IMR-90 (cell line): ENCODE results near the gene SUPT3H. TPM values are rescaled to one million over a fixed set of nuclear protein-coding genes. Genes with fewer than 3 reads are reported as not detected.

ENCODE experiments used
- ATAC-seq: fragments of 200-7000 bp; cut with Tn5 transposase; 2 replicates; pipeline ENCODE4 v1.9.1; 2020; ENCODE audit warnings: low read depth, mild to moderate bottlenecking, moderate library complexity
- BruUV-seq: library from RNA; stranded (reverse); fragments of 400-500 nt; replicated peaks from 2 replicates; lab custom pipeline; 2021; lab: Mats Ljungman, UMichigan
- CTCF ChIA-PET: fragments of 300-600 bp; formaldehyde crosslinking; extraction: SDS; loops from one replicate; lab custom pipeline; 2021; ENCODE audit warnings: antibody characterized with exemption; lab: Yijun Ruan, JAX
- POLR2A ChIA-PET: fragments of 300-600 bp; sonication (Branson Sonifier 250); formaldehyde crosslinking; loops from one replicate; lab custom pipeline; 2022; ENCODE audit warnings: antibody characterized with exemption; ENCODE audit not compliant: unreplicated experiment; lab: Charles Lee
- DNase-seq: peaks from one replicate; pipeline ENCODE4 v3.0.0; 2013
- H2AFZ ChIP-seq: replicated peaks from 2 replicates; pipeline ENCODE3; 2013; ENCODE audit warnings: low read length, mild to moderate bottlenecking; ENCODE audit not compliant: poor library complexity
- H2AK5ac ChIP-seq: 2 replicates; pipeline ENCODE4 v1.6.1; 2013; ENCODE audit warnings: low read depth, low read length, inconsistent platforms
- H2AK9ac ChIP-seq: replicated peaks from 2 replicates; pipeline ENCODE3; 2013; ENCODE audit warnings: mild to moderate bottlenecking, low read depth, low read length, moderate library complexity; ENCODE audit not compliant: poor library complexity
- H2BK120ac ChIP-seq: 2 replicates; pipeline ENCODE4 v1.6.1; 2013; ENCODE audit warnings: low read depth, low read length, inconsistent platforms
- H2BK15ac ChIP-seq: 3 replicates; pipeline ENCODE4 v1.6.1; 2013; ENCODE audit warnings: low read depth, low read length, inconsistent platforms
- H2BK20ac ChIP-seq: 2 replicates; pipeline ENCODE4 v1.6.1; 2013; ENCODE audit warnings: low read depth, mild to moderate bottlenecking, inconsistent platforms, low read length, moderate library complexity
- H2BK5ac ChIP-seq: 2 replicates; pipeline ENCODE4 v1.6.1; 2013; ENCODE audit warnings: mild to moderate bottlenecking, low read depth, low read length, inconsistent platforms; ENCODE audit not compliant: poor library complexity, severe bottlenecking
- H3K14ac ChIP-seq: replicated peaks from 2 replicates; pipeline ENCODE4 v1.6.1; 2013; ENCODE audit warnings: low read depth, low read length, inconsistent platforms
- H3K18ac ChIP-seq: 2 replicates; pipeline ENCODE4 v1.6.1; 2013; ENCODE audit warnings: low read depth, low read length, control low read depth
- H3K23ac ChIP-seq: 2 replicates; pipeline ENCODE4 v1.6.1; 2013; ENCODE audit warnings: low read depth, low read length, inconsistent platforms
- H3K27ac ChIP-seq: 2 replicates; pipeline ENCODE4 v1.5.1; 2013; ENCODE audit warnings: mild to moderate bottlenecking, control low read depth, low read length; ENCODE audit not compliant: insufficient read depth
- H3K27me3 ChIP-seq: 2 replicates; pipeline ENCODE4 v1.6.1; 2013; ENCODE audit warnings: low read length; ENCODE audit not compliant: control insufficient read depth, insufficient read depth
- H3K36me3 ChIP-seq: 2 replicates; pipeline ENCODE4 v1.6.1; 2013; ENCODE audit warnings: low read length, mixed read lengths; ENCODE audit not compliant: control insufficient read depth, insufficient read depth
- H3K4ac ChIP-seq: 2 replicates; pipeline ENCODE4 v1.6.1; 2013; ENCODE audit warnings: low read depth, low read length, inconsistent platforms
- H3K4me1 ChIP-seq: 2 replicates; pipeline ENCODE4 v1.6.1; 2013; ENCODE audit warnings: low read length, mixed read lengths; ENCODE audit not compliant: control insufficient read depth, insufficient read depth
- H3K4me2 ChIP-seq: 2 replicates; pipeline ENCODE4 v1.6.1; 2013; ENCODE audit warnings: low read depth, mild to moderate bottlenecking, control low read depth, low read length, moderate library complexity
- H3K4me3 ChIP-seq: 2 replicates; pipeline ENCODE4 v1.5.1; 2013; ENCODE audit warnings: low read depth, mild to moderate bottlenecking, control low read depth, low read length, moderate library complexity; ENCODE audit not compliant: insufficient read depth
- H3K56ac ChIP-seq: 2 replicates; pipeline ENCODE4 v1.6.1; 2013; ENCODE audit warnings: low read length, inconsistent platforms; ENCODE audit not compliant: insufficient read depth; ENCODE audit errors: extremely low read depth
- H3K79me1 ChIP-seq, 2 experiments: 2 replicates each; pipeline ENCODE4 v1.6.1; 2013; ENCODE audit warnings: low read length in 2 of 2, inconsistent platforms in 1 of 2, low read depth in 1 of 2
- H3K9ac ChIP-seq: 2 replicates; pipeline ENCODE4 v1.6.1; 2013; ENCODE audit warnings: low read depth, low read length, control low read depth
- H3K9me1 ChIP-seq: 2 replicates; pipeline ENCODE4 v1.6.1; 2013; ENCODE audit warnings: low read length, inconsistent platforms; ENCODE audit not compliant: insufficient read depth
- H3K9me3 ChIP-seq: 2 replicates; pipeline ENCODE4 v1.6.1; 2013; ENCODE audit warnings: low read length; ENCODE audit not compliant: control insufficient read depth, insufficient read depth
- H4K20me1 ChIP-seq: 2 replicates; pipeline ENCODE4 v1.6.1; 2013; ENCODE audit warnings: low read length, inconsistent platforms; ENCODE audit not compliant: insufficient read depth
- H4K5ac ChIP-seq: 2 replicates; pipeline ENCODE4 v1.6.1; 2013; ENCODE audit warnings: mild to moderate bottlenecking, low read depth, low read length, control low read depth
- H4K8ac ChIP-seq, 2 experiments: 2 replicates each; pipeline ENCODE4 v1.6.1; 2013; ENCODE audit warnings: low read depth in 2 of 2, low read length in 2 of 2, control low read depth in 1 of 2, inconsistent platforms in 1 of 2
- H4K91ac ChIP-seq: 2 replicates; pipeline ENCODE4 v1.6.1; 2013; ENCODE audit warnings: low read depth, low read length, inconsistent platforms; ENCODE audit not compliant: insufficient read depth
- MXI1 ChIP-seq: IDR thresholded peaks from 2 replicates; pipeline ENCODE4 v1.6.1; 2012; ENCODE audit warnings: low read depth, mild to moderate bottlenecking, low read length, moderate library complexity, borderline replicate concordance
- WGBS, 2 experiments: methylation state at CpG; one replicate each; pipeline versions ENCODE4 v1.1.5 to v1.1.7; 2013; ENCODE audit warnings: missing lambda C conversion rate in 2 of 2; ENCODE audit not compliant: insufficient read length in 1 of 2; ENCODE audit errors: extremely low coverage in 2 of 2; 5-methylcytosine and 5-hydroxymethylcytosine counted together
- dilution Hi-C: fragments of 300-500 bp; cut with HindIII; formaldehyde crosslinking; loops from one replicate; pipeline ENCODE4 v1.14.3; 2018; ENCODE audit warnings: low sequenced_read_pairs; ENCODE audit not compliant: unreplicated experiment
- in situ Hi-C: fragments of 300-500 bp; cut with MboI; formaldehyde crosslinking; loops from 3 replicates; pipeline ENCODE4 v1.14.3; 2019; ENCODE audit warnings: low sequenced_read_pairs, inconsistent platforms, mixed read lengths
- intact Hi-C: fragments of 100-400 bp; cut with micrococcal nuclease; formaldehyde crosslinking; loops from 2 replicates; pipeline ENCODE4 v1.10.0; 2022
- polyA plus RNA-seq, 3 experiments: library from polyadenylated mRNA; depleted of rRNA; stranded (reverse); fragments of >200 nt; gene quantifications; 2 replicates each; pipeline ENCODE4 v1.2.3, GENCODE V29; 2012; ENCODE audit warnings: low replicate concordance in 1 of 3
- total RNA-seq: library from RNA; depleted of rRNA; stranded (reverse); fragments of >200 nt; gene quantifications from 2 replicates; pipeline ENCODE4 v1.2.3, GENCODE V29; 2012
- TF ChIP-seq, protein P1 (sequence below): conservative IDR thresholded peaks from 2 replicates; pipeline ENCODE4 v1.5.1; 2012; ENCODE audit warnings: mild to moderate bottlenecking, low read depth, low read length, improper control_type of control experiment

The SUPT3H gene
- total and polyA plus RNA-seq, 2 of the 4 experiments (the other 2 are of a cell fraction) = 4.5 to 5.0 TPM

DNA sequence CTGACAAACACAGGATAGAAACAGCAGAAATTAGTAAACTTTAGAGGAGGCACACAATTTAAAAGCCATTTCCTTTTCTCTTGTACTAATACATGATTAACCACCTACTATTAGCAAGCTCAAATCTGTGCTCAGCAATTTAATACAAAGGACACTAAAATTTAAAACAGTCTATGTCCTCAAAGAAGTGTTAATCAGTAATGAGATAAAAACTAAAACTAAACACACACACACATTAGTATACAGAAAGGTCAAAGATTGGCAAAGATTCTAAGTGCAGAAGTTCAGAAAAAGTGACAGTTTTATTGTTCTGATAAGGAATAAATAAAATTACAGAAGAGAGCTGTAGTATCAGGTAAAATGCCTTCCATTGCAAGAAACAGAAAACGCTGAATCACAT is 123.5 kb downstream of the SUPT3H start:
- no peak overlapping the region for H2AFZ ChIP-seq
- H4K20me1 ChIP-seq = no peaks in the 10 kb centered on the region
- no peak overlapping the region for H2AK5ac ChIP-seq
- H4K5ac ChIP-seq = no peak overlapping the region
- ATAC-seq (no peak), DNase-seq (no peak)
- in situ Hi-C loops (no loop called here), dilution Hi-C loops (no loop called here), intact Hi-C loops (no loop called here)
- WGBS, 2 experiments = no CpG with 5 or more reads among the region's 1 CpG
- H3K9me3 ChIP-seq = no peaks in the 10 kb centered on the region
- H2BK15ac ChIP-seq = no peak overlapping the region
- H3K23ac ChIP-seq = no peak overlapping the region
- BruUV-seq = no TSS peak
- no peak overlapping the region for H3K4ac ChIP-seq
- no peak overlapping the region for H3K56ac ChIP-seq
- H3K36me3 ChIP-seq = no peaks in the 10 kb centered on the region
- no peak overlapping the region for H4K8ac ChIP-seq
- no peak overlapping the region for H2BK120ac ChIP-seq
- ChIA-PET POLR2A (no interaction called here), CTCF (interaction anchor here (0.6 kb wide), 1 partner anchor 222 kb away, joined by 3 read pairs; no protein-coding TSS in a partner anchor)
- H3K4me3 ChIP-seq = no peak overlapping the region
- H3K4me2 ChIP-seq = no peak overlapping the region
- H2BK5ac ChIP-seq = no peak overlapping the region
- H3K27ac ChIP-seq = no peak overlapping the region
- H3K79me1 ChIP-seq = no peaks in the 10 kb centered on the region
- no peak overlapping the region for H3K9ac ChIP-seq
- no peak for TF ChIP-seq MXI1
- TF ChIP-seq, protein P1, sequence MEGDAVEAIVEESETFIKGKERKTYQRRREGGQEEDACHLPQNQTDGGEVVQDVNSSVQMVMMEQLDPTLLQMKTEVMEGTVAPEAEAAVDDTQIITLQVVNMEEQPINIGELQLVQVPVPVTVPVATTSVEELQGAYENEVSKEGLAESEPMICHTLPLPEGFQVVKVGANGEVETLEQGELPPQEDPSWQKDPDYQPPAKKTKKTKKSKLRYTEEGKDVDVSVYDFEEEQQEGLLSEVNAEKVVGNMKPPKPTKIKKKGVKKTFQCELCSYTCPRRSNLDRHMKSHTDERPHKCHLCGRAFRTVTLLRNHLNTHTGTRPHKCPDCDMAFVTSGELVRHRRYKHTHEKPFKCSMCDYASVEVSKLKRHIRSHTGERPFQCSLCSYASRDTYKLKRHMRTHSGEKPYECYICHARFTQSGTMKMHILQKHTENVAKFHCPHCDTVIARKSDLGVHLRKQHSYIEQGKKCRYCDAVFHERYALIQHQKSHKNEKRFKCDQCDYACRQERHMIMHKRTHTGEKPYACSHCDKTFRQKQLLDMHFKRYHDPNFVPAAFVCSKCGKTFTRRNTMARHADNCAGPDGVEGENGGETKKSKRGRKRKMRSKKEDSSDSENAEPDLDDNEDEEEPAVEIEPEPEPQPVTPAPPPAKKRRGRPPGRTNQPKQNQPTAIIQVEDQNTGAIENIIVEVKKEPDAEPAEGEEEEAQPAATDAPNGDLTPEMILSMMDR = no peak
- no peaks in the 10 kb centered on the region for H3K27me3 ChIP-seq
- H3K4me1 ChIP-seq = no peaks in the 10 kb centered on the region
- no peak overlapping the region for H2BK20ac ChIP-seq
- no peak overlapping the region for H3K18ac ChIP-seq
- H4K91ac ChIP-seq = no peak overlapping the region
- no peak overlapping the region for H2AK9ac ChIP-seq
- no peak overlapping the region for H3K14ac ChIP-seq
- H3K9me1 ChIP-seq = no peaks in the 10 kb centered on the region
